Measurements from ENCODE around the gene SIGLEC9. TPM values are rescaled to one million over a fixed set of nuclear protein-coding genes. Genes with fewer than 3 reads are reported as not detected.
A peak's percentile ranks its signal among the peaks of the same experiment; 100 is the strongest.

Gene SIGLEC9
- total RNA-seq, 1 donor from 2014 or later, result 24.8 TPM

GRCh38 chr19:51127755-51128154 is 3.0 kb downstream of the SIGLEC9 start:
- DNase-seq, result no peak
- no peaks in the 10 kb centered on the region for H3K27me3 ChIP-seq (ENCODE audit: low read depth)
- peak overlapping the region; percentile 46 for H3K27ac ChIP-seq
- H3K4me1 ChIP-seq, result peaks cover 48% of the 10 kb centered on the region
- intact Hi-C loops (cut with DNase I), result no loop called here
- no peak for ATAC-seq
- no peak for TF ChIP-seq CTCF (IDR thresholded peaks at IDR 0.05)
- H3K4me3 ChIP-seq, result peak overlapping the region; percentile 43
- no peaks in the 10 kb centered on the region for H3K9me3 ChIP-seq
- H3K36me3 ChIP-seq, result no peaks in the 10 kb centered on the region

DNA sequence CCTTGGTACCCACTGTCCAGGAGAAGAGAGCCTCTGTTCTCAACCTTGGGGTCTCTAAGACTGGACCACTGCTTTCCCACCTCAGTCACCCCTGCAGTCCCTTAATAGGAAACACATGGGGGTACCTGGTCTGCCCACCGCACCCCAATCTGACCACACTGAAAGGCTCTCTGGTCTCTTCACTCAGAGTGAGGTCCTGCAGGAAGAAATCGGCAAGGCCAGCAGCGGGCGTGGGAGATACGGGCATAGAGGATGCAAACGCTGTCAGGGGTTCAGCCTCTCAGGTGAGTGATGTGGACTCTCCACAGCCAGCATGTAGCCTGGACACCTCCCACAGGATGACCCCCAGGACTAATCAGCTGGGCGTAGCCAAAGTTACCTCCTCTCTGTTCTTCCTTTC is 3.5 kb downstream of the SIGLEC9 start:
- no peak for TF ChIP-seq CTCF (IDR thresholded peaks at IDR 0.05)
- peak overlapping the region; percentile 46 for H3K27ac ChIP-seq
- H3K36me3 ChIP-seq, result no peaks in the 10 kb centered on the region
- no peak overlapping the region for H3K4me3 ChIP-seq
- ATAC-seq, result no peak
- H3K9me3 ChIP-seq, result no peaks in the 10 kb centered on the region
- H3K4me1 ChIP-seq, result peaks cover 51% of the 10 kb centered on the region
- DNase-seq, result no peak
- intact Hi-C loops (cut with DNase I), result no loop called here
- H3K27me3 ChIP-seq (ENCODE audit: low read depth), result no peaks in the 10 kb centered on the region

GRCh38 chr19:51129716-51130115 is 5.0 kb downstream of the SIGLEC9 start:
- Histone ChIP-seq H3K27me3 (ENCODE audit: low read depth) (no peaks in the 10 kb centered on the region), H3K9me3 (no peaks in the 10 kb centered on the region), H3K36me3 (no peaks in the 10 kb centered on the region), H3K27ac (no peak overlapping the region), H3K4me1 (peaks cover 44% of the 10 kb centered on the region), H3K4me3 (no peak overlapping the region)
- no peak for TF ChIP-seq CTCF (IDR thresholded peaks at IDR 0.05)
- intact Hi-C loops (cut with DNase I), result no loop called here
- ATAC-seq (no peak), DNase-seq (no peak)

- intact Hi-C loops (cut with DNase I), result no loop called here
- Histone ChIP-seq H3K4me1 (peaks cover 42% of the 10 kb centered on the region), H3K9me3 (no peaks in the 10 kb centered on the region), H3K27me3 (ENCODE audit: low read depth) (no peaks in the 10 kb centered on the region), H3K27ac (peak overlapping the region; percentile 77), H3K4me3 (peak overlapping the region; percentile 2), H3K36me3 (no peaks in the 10 kb centered on the region)
- ATAC-seq (peak; percentile 87 to 88), DNase-seq (peak; percentile 77)
- no peak for TF ChIP-seq CTCF (IDR thresholded peaks at IDR 0.05)
These were observed 7.3 kb downstream of the SIGLEC9 start for GRCh38 chr19:51131780-51132680.

- TF ChIP-seq CTCF (IDR thresholded peaks at IDR 0.05), result no peak
- Histone ChIP-seq H3K27ac (no peak overlapping the region), H3K27me3 (ENCODE audit: low read depth) (no peaks in the 10 kb centered on the region), H3K36me3 (no peaks in the 10 kb centered on the region), H3K9me3 (no peaks in the 10 kb centered on the region), H3K4me3 (no peak overlapping the region), H3K4me1 (peaks cover 37% of the 10 kb centered on the region)
- intact Hi-C loops (cut with DNase I), result no loop called here
- no peak for DNase-seq
- ATAC-seq, result no peak
These were observed 10.3 kb downstream of the SIGLEC9 start for GRCh38 chr19:51135004-51135403.
